Measurements from ENCODE around the gene ANO4.

The ANO4 gene

GRCh38 chr12:101027816-101028215 lies 233.2 kb downstream of the ANO4 start:
- Histone ChIP-seq H2AFZ (ENCODE audit: low read depth, low read length, severe bottlenecking) (no peak overlapping the region), H3K36me3 (ENCODE audit: low read length) (no peaks in the 10 kb centered on the region), H4K20me1 (ENCODE audit: low read depth, low read length) (no peaks in the 10 kb centered on the region), H3K9ac (ENCODE audit: low read length) (no peak overlapping the region), H3K79me2 (ENCODE audit: insufficient read depth, low read length) (no peaks in the 10 kb centered on the region), H3K4me3 (ENCODE audit: insufficient read depth, low read length, poor library complexity, severe bottlenecking) (no peak overlapping the region), H3K4me2 (ENCODE audit: low read depth, low read length, poor library complexity, severe bottlenecking) (no peak overlapping the region), H3K27me3 (ENCODE audit: low read length) (no peaks in the 10 kb centered on the region), H3K27ac (ENCODE audit: low read depth, low read length) (no peak overlapping the region), H3F3A (ENCODE audit: insufficient read depth) (no peaks in the 10 kb centered on the region), H3K9me2 (replicated peaks; ENCODE audit: insufficient read depth, low read length) (no peaks in the 10 kb centered on the region), H3K9me3 (ENCODE audit: insufficient read depth, low read length) (no peaks in the 10 kb centered on the region)
- no peak for TF ChIP-seq CTCF (IDR thresholded peaks at IDR 0.05; ENCODE audit: insufficient read depth, low read length, poor library complexity, severe bottlenecking)
- no peak for TF ChIP-seq EZH2phosphoT487 (conservative IDR thresholded peaks at IDR 0.05; ENCODE audit: low read length)

- H3K36me3 ChIP-seq (ENCODE audit: low read length): no peaks in the 10 kb centered on the region
- no peaks in the 10 kb centered on the region for H3K79me2 ChIP-seq (ENCODE audit: insufficient read depth, low read length)
- H3K4me2 ChIP-seq (ENCODE audit: low read depth, low read length, poor library complexity, severe bottlenecking): no peak overlapping the region
- no peaks in the 10 kb centered on the region for H4K20me1 ChIP-seq (ENCODE audit: low read depth, low read length)
- H2AFZ ChIP-seq (ENCODE audit: low read depth, low read length, severe bottlenecking): no peak overlapping the region
- H3K9ac ChIP-seq (ENCODE audit: low read length): no peak overlapping the region
- no peaks in the 10 kb centered on the region for H3K9me3 ChIP-seq (ENCODE audit: insufficient read depth, low read length)
- H3K27ac ChIP-seq (ENCODE audit: low read depth, low read length): no peak overlapping the region
- no peak for TF ChIP-seq EZH2phosphoT487 (conservative IDR thresholded peaks at IDR 0.05; ENCODE audit: low read length)
- no peak for TF ChIP-seq CTCF (IDR thresholded peaks at IDR 0.05; ENCODE audit: insufficient read depth, low read length, poor library complexity, severe bottlenecking)
- H3K9me2 ChIP-seq (replicated peaks; ENCODE audit: insufficient read depth, low read length): no peaks in the 10 kb centered on the region
- H3K4me3 ChIP-seq (ENCODE audit: insufficient read depth, low read length, poor library complexity, severe bottlenecking): no peak overlapping the region
- H3F3A ChIP-seq (ENCODE audit: insufficient read depth): no peaks in the 10 kb centered on the region
- H3K27me3 ChIP-seq (ENCODE audit: low read length): no peaks in the 10 kb centered on the region
Measured at GRCh38 chr12:101038289-101038871, 243.8 kb downstream of the ANO4 start.

- Histone ChIP-seq H3K27me3 (ENCODE audit: low read length) (no peaks in the 10 kb centered on the region), H3K9me3 (ENCODE audit: insufficient read depth, low read length) (no peaks in the 10 kb centered on the region), H3F3A (ENCODE audit: insufficient read depth) (no peaks in the 10 kb centered on the region), H3K4me3 (ENCODE audit: insufficient read depth, low read length, poor library complexity, severe bottlenecking) (no peak overlapping the region), H3K36me3 (ENCODE audit: low read length) (no peaks in the 10 kb centered on the region), H2AFZ (ENCODE audit: low read depth, low read length, severe bottlenecking) (no peak overlapping the region), H4K20me1 (ENCODE audit: low read depth, low read length) (no peaks in the 10 kb centered on the region), H3K9me2 (replicated peaks; ENCODE audit: insufficient read depth, low read length) (no peaks in the 10 kb centered on the region), H3K9ac (ENCODE audit: low read length) (no peak overlapping the region), H3K4me2 (ENCODE audit: low read depth, low read length, poor library complexity, severe bottlenecking) (no peak overlapping the region), H3K79me2 (ENCODE audit: insufficient read depth, low read length) (no peaks in the 10 kb centered on the region), H3K27ac (ENCODE audit: low read depth, low read length) (no peak overlapping the region)
- TF ChIP-seq CTCF (IDR thresholded peaks at IDR 0.05; ENCODE audit: insufficient read depth, low read length, poor library complexity, severe bottlenecking) (no peak), EZH2phosphoT487 (conservative IDR thresholded peaks at IDR 0.05; ENCODE audit: low read length) (no peak)
Measured at GRCh38 chr12:101039848-101040531, 245.4 kb downstream of the ANO4 start.

All from SU-DHL-6 (cell line).